ENCODE measurements around the gene GALNT6. TPM values are rescaled to one million over a fixed set of nuclear protein-coding genes. Genes with fewer than 3 reads are reported as not detected.

The GALNT6 gene
- total RNA-seq, 1 experiment from 2014 or later: 9.8 TPM

DNA sequence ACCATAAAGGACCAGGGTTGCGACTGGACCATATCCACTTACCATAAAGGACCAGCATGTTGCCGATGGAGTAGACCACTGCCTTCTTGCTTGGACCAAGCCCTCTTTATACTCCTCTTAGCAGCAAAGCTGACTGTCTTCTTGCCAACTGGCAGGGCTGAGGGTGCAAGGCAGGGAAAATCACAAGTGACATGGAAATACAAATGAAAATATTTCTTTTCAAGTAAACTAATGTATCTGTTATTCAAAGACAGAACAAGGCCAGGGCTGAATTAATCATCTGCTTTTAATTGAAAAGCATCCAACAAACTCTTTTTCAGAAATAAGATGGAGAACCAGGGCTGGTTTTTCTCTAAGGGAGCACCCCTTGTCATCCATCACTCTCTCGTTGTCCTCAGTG is 44.6 kb downstream of the GALNT6 start, which contains the start of gene CELA1:
CELA1 (minus strand) TSS at position 99 of the 400 bp plus-strand sequence; CDS start at position 58, 41 bp downstream.
- peaks cover 3% of the 10 kb centered on the region; the same call in 1 of the 2 replicates for H3K27me3 Mint-ChIP-seq (ENCODE audit: low read depth)
- Histone ChIP-seq H3K18ac (ENCODE audit: insufficient read length, low read depth, low read length) (no peak within 1 kb of the TSS), H2BK15ac (ENCODE audit: low read depth, low read length) (no peak within 1 kb of the TSS), H2AFZ (ENCODE audit: low read length) (no peak within 1 kb of the TSS), H2BK12ac (ENCODE audit: insufficient read length, low read depth, low read length) (no peak within 1 kb of the TSS), H3K23me2 (ENCODE audit: insufficient read length, low read depth, low read length, poor library complexity, severe bottlenecking) (no peaks in the 10 kb centered on the region), H3K27me3 (ENCODE audit: insufficient read depth, low read length) (no peaks in the 10 kb centered on the region), H3K4me1 (ENCODE audit: insufficient read depth, low read length) (no peaks in the 10 kb centered on the region), H3K23ac (ENCODE audit: insufficient read length, low read depth, low read length) (no peak within 1 kb of the TSS), H3T11ph (ENCODE audit: low read length) (no peak within 1 kb of the TSS), H4K20me1 (ENCODE audit: control insufficient read depth, insufficient read depth, insufficient read length) (no peaks in the 10 kb centered on the region), H2BK120ac (ENCODE audit: low read depth, low read length, poor library complexity, severe bottlenecking) (no peak within 1 kb of the TSS), H3K9me3 (ENCODE audit: control insufficient read depth, low read depth, low read length) (no peaks in the 10 kb centered on the region), H4K8ac (replicated peaks; ENCODE audit: insufficient read length, low read depth, low read length) (no peak within 1 kb of the TSS), H2BK20ac (ENCODE audit: low read depth, low read length, poor library complexity, severe bottlenecking) (no peak within 1 kb of the TSS), H3K4me2 (ENCODE audit: insufficient read depth, insufficient read length, low read length) (no peak within 1 kb of the TSS), H3K9ac (ENCODE audit: extremely low read depth, insufficient read length, low read length) (no peak within 1 kb of the TSS), H2BK5ac (ENCODE audit: insufficient read length, low read length) (no peak within 1 kb of the TSS), H4K91ac (ENCODE audit: insufficient read length, low read depth, low read length) (no peak within 1 kb of the TSS), H3K79me1 (ENCODE audit: insufficient read depth, low read depth, low read length, poor library complexity, severe bottlenecking) (no peaks in the 10 kb centered on the region), H2AK5ac (ENCODE audit: insufficient read length, low read length) (no peak within 1 kb of the TSS), H3K4ac (ENCODE audit: low read depth, low read length) (no peak within 1 kb of the TSS), H4K5ac (ENCODE audit: insufficient read length, low read depth, low read length) (no peak within 1 kb of the TSS), H3K79me2 (ENCODE audit: insufficient read depth, low read length) (no peaks in the 10 kb centered on the region), H3K56ac (ENCODE audit: insufficient read length, low read depth, low read length) (no peak within 1 kb of the TSS), H3K14ac (ENCODE audit: insufficient read depth, low read length) (no peak within 1 kb of the TSS), H3K27ac (ENCODE audit: insufficient read length, low read depth, low read length) (no peak within 1 kb of the TSS)
- no peaks in the 10 kb centered on the region; a peak in 1 of 5 replicates for H3K9me3 Mint-ChIP-seq
- H3K27ac Mint-ChIP-seq: peak within 1 kb of the TSS in 2 of 3 experiments; percentile 40 to 74; a peak in 1 of 7 replicates
- H3K4me3 Mint-ChIP-seq: no peak within 1 kb of the TSS
- no peaks in the 10 kb centered on the region for H3K36me3 Mint-ChIP-seq (ENCODE audit: insufficient read depth in 1 of 3, low read depth in 3 of 3)
- WGBS (ENCODE audit: extremely low coverage, insufficient read length, low lambda C conversion rate): no CpG with 5 or more reads among the region's 3 CpGs
- peaks cover 12% of the 10 kb centered on the region in 2 experiments for H3K4me1 Mint-ChIP-seq
- no peak for DNase-seq
- TF ChIP-seq, protein P1, sequence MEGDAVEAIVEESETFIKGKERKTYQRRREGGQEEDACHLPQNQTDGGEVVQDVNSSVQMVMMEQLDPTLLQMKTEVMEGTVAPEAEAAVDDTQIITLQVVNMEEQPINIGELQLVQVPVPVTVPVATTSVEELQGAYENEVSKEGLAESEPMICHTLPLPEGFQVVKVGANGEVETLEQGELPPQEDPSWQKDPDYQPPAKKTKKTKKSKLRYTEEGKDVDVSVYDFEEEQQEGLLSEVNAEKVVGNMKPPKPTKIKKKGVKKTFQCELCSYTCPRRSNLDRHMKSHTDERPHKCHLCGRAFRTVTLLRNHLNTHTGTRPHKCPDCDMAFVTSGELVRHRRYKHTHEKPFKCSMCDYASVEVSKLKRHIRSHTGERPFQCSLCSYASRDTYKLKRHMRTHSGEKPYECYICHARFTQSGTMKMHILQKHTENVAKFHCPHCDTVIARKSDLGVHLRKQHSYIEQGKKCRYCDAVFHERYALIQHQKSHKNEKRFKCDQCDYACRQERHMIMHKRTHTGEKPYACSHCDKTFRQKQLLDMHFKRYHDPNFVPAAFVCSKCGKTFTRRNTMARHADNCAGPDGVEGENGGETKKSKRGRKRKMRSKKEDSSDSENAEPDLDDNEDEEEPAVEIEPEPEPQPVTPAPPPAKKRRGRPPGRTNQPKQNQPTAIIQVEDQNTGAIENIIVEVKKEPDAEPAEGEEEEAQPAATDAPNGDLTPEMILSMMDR (conservative IDR thresholded peaks at IDR 0.05): no peak

Data from H9 (cell line).